HG03066 (cell line): ENCODE results near the gene ADAM30.
"Not testable (repeated sequence)": the region's sequence is repeated elsewhere in the genome, so short reads cannot be mapped to it uniquely, and the experiment has no call there.

ENCODE experiments used
- ATAC-seq: cut with Tn5 transposase; IDR thresholded peaks from one replicate; pipeline ENCODE4 v1.9.1; 2021; ENCODE audit warnings: low read depth; ENCODE audit not compliant: unreplicated experiment

ADAM30 gene

DNA sequence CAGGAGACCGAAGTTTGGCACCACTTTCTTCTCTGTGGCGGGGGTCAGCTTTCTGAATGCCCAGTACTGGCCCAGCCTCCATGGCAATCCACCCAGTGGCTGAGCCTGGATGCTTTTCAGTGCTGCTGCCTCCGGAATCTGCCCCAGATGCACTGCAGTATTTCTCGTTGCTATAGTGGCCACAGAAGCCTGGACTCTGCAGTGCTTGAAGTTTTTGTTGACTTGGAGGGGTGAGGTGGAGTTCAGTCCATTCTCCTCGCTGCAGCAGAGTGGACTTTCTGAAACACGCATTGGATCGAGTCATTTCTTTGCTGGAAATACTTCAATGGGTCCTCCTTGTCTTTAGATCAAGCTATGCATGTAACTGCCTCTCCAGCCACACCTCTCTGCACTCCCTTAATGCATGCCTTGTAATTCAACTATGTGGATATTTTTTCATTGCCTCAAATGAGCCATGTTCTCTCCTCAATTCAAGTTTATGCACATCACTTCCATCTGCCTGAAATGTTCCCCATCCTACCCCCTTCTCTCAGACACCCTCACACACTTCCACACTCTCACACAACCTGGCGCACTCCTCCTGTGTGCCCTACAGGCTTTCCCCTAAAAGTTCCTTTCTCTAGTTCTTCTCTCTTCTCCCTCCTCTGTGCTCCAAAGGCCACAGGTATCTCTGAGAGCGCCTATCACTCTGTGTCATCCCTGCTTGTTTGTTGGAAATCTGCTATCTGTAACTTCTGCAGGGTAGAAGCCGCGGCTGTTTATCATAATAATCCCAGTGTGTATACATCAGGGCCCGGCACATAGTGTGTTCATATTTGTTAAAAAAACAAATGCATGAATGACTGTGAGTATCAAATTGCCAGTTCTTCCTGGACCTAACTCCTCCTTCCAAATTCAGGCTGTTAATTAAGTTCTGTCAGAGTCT is 16.5 kb downstream of the ADAM30 start:
- no peak for ATAC-seq

GRCh38 chr1:119878171-119878570 is 18.1 kb downstream of the ADAM30 start:
- no peak for ATAC-seq

DNA sequence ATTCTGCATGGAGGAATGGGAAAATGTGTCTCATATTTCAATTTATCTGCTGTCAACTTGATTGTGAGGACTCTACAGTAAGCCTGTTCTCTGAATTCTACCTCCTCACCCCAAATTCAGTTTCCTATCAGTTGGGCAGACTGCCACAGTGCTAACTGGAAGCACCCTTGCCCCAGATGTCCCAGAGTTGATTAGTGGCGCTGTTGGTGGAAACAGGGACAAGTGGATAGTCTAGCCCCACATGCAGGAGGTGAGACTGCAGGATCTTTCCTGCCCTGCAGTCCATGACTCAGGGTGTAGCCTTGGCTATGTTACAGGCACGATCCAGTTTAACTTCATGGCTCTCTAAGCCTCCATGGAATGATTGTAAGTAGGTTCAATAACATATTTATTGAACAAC is 22.1 kb downstream of the ADAM30 start:
- ATAC-seq, result no peak

GRCh38 chr1:119873135-119874015 is 22.9 kb downstream of the ADAM30 start:
- ATAC-seq, result no peak

DNA sequence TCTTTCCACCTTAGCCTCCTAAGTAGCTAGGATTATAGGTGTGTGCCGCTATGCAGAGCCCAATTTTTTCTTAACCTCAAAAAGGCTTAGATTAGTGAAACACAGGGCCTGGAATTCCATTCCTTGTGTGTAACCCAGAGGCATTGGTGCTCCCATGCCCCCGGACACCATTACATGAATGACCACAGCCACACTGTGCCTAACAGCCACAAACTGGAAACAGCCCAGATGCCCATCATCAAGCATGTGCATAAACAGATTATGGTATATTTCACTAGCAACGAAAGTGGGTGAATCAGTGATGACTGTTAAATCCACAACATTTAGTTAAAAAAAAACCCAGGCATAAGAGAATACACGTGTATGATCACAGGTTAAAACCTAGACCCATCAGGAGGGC is 24.4 kb downstream of the ADAM30 start:
- no peak for ATAC-seq

DNA sequence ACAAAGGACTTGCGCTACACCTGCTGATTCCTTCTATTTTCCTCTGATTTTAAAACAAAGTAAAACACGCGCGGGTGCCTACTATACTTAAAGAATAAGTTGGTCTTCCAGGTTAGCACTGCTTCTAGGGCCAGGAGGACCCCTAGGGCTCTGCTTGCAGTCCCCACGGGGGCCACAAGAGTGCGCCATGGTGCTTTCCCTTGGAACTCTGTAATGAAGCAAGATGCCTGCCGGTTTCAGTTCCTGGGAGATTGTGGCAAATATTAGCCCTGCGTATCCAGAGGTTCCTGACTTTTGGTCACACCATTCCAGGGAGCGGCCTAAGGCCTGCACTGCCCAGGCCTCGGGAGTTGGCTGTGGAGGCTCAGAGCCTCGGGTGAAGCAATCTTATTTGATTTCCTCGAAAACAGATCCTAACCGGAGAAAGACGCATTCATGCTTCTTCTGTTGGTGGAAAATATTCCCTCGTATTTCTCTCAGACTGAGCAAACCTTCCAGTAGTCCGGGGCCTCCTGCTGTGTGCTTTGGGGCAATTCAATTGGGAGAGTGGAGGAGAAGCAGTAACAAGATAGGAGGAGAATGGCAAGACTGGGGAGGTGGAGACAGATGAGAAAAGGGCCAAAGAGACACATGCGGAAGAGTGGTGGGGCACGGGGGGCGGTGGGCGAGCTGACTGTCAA is 25.3 kb downstream of the ADAM30 start:
- no peak for ATAC-seq

GRCh38 chr1:119869995-119870394 is 26.3 kb downstream of the ADAM30 start:
- no peak for ATAC-seq

DNA sequence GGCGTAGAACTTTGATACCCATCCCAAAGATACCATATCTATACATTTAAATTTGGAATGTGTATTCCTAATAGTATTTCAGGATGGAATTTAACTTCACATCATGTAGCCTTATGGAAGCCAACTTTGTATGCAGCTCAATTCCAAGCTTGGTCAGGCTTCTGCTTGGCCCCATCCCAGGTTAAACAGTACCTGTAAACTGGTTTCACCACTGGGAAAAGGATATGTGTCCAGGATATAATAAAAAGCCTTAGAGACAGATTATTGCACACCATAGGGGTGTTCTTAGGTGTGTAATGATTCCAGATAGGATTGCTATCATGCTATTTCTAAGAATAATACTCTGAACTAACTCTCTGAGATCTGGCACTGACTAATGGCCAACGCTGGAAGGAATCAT is 28.1 kb downstream of the ADAM30 start:
- no peak for ATAC-seq

DNA sequence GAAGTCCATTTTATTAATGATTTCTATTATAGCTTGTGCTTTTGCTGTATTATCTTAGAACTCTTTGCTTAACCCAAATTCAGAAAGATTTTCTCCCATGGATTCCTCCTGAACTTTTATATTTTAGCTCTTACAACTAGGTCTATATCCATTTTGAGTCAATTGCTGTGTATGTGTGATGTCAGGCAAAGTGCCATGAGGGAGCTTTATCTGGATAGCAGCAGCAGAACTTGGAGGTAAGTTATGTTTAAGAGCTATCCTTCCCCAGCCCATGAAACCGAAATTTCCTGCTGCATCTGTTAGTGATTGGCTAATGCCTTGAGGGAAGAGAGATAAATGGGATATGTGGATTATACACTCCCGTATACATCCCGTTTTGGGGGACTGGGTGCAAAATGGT is 29.9 kb downstream of the ADAM30 start:
- ATAC-seq, result no peak

DNA sequence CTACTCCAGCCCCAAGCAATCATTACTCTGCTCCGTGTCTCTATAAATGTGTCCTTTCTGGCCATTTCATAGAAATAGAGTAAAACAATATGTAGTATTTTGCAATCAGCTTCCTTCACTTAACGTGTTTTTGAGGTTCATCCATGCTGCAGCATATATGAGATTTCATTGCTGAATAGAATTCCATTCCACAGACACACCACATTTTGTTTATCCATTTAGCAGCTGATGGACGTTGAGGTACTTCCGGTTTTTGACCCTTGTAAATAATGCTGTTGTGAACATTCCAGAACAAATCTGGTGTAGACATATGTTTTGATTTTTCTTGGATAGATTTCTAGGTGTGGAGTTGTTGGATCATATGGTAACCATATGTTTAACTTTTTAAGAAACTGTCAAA is 30.7 kb downstream of the ADAM30 start:
- no peak for ATAC-seq

- ATAC-seq, result no peak
Measured at GRCh38 chr1:119862276-119862675, 34.0 kb downstream of the ADAM30 start.

DNA sequence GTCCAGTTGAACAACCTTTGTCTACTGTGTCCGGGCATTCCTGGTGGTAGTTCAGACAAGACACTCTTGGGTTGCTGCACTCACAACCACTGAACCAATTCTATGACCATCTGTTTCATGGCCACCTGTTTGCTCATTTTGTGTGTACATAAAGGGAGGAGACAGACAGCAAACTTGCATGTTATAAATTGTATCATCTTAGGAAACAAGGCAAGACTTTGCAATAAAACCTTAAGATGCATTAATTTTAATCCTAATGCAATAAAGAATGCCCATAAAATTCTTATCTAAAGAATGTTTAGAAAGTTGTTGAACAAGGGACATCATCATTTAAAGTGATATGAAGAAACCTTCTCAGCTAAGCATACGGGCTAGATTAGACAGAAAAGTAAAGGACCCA is 34.8 kb downstream of the ADAM30 start:
- no peak for ATAC-seq

- no peak for ATAC-seq
Measured at GRCh38 chr1:119859647-119860046, 36.7 kb downstream of the ADAM30 start.

GRCh38 chr1:119858556-119859214 is 37.6 kb downstream of the ADAM30 start:
- ATAC-seq, result not testable (repeated sequence)

DNA sequence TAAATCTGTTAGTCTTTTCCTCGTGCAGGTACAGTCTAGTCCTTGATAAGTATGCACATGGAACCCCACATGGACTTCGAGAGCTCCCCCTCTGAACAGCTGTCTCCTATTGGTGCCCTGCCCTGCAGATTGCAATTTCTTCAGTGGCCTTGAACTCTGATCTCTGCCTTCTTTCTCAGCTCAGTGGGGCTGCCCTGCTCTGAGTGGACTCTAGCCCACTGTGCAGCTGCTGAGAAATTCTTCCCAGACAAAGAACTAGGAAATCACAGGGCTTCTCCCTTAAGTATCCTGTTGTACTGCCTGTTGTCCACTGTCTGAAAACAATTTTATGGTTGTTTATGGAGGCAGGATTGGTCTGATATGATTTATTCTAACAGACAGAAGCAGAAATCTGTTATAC is 38.2 kb downstream of the ADAM30 start:
- no peak for ATAC-seq

DNA sequence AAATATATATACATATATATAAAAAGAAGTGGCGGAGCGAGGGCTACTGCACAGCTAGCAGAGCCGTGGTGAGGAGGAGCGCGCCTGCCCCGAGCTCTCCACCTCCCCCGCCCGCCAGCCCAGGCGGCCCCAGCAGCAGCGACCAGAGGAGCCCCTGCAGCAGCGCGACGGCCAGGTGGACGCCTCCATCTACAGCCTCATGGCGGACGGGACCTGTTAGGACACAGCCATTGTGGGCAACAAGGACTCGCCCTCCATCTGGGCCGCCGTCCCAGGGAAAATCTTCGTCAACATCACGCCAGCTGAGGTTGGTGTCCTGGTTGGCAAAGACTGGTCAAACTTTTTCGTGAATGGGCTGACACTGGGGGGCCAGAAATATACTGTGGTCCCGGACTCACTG is 43.2 kb downstream of the ADAM30 start:
- no peak for ATAC-seq

DNA sequence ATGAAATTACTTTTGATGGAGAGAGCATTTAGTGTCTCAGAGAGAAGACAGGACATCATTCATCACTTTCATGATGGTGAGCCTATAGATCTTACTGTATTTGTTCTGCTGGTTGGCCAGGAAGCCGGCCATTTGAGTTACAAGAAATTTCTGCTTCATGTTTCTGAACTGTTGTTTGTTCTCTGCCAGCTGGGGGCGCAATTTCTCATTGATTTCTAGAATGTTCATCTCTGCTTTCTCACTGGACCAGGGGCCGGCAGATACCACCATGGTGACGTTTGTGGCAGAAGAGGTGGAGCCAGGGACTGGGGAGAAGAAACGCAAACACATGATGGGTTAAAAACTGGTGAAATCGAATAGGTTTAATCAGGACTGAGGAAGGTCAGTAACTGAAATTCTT is 52.1 kb downstream of the ADAM30 start:
- ATAC-seq, result not testable (repeated sequence)
